T follicular helper cell (primary cell): ENCODE data around the gene PLXNC1.

Experiments used
- DNase-seq: peaks from one replicate; pipeline ENCODE4 v3.0.0-alpha.2; 2020; ENCODE audit warnings: low read depth

The PLXNC1 gene

DNA sequence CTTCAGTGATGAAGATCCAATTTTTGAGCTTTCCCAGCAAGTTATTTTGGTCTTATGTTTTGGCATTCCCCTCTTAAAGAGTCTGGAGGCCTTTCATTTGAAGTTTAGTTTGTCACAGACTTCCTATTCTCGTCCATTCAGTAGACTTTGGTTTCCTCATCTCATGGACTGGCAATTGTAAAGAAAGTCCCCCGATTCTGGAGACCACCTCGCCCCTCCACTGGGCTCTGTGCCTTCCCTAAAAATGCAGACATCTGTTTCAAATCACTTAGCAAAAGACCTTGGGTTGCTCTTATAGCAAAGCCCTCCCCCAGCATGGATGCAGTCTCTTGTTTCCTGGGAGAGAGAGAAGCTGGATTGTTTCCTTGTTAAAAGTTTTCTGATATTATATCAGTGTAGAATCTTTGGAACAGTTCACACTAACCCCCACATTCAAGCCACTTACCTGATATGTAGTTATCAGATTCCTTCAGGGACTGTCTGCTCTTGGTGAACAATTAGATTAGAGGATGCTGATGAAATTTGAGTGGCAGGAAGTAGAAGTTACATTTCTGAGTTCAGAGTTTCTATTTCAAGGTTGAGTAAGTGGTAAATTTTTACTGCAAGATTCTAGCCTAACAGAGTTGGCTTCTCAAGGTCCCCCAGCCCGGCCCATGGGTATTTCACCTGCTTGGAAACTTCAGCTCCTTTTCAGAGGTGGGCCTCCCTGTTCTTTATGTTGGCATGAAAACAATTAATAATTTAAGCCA is 56.3 kb downstream of the PLXNC1 start:
- no peak for DNase-seq

DNA sequence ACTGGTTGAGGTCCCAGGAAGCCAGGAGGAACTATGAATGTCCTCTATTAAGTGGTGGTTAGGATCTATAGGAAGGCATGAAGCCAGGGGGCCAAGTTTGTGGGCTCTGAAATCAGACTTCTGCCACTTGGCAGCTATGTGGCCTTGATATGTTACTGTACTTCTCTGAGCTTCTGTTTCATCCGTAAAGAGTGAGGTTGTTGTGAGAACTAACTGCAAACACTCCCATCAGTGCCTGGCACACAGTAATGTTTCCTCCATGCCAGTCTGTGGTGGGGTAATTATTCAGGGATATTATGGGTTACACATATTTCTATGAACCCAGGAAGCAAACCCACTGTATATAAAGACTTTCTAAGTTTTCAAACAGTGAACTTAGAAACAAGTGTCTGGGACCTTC is 57.4 kb downstream of the PLXNC1 start:
- DNase-seq = no peak

DNA sequence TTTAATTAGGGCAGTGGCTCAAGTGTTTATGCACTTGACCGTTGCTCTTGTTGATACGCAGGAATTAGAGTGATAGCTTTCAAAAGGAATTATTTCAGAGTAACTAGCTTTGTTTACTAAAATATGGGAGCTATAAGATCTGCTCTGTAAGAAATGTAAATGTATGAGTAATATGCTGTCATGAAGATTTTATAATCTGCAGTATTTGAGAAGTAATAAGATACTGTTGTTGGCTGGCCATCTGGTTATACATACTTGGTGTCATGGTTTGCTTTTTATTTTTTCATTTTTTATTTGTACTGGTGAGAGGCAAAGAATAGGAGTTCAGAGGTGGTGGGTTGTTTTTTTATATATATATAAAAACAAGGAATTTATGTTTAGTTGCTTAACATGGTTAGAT is 58.5 kb downstream of the PLXNC1 start:
- DNase-seq = no peak

DNA sequence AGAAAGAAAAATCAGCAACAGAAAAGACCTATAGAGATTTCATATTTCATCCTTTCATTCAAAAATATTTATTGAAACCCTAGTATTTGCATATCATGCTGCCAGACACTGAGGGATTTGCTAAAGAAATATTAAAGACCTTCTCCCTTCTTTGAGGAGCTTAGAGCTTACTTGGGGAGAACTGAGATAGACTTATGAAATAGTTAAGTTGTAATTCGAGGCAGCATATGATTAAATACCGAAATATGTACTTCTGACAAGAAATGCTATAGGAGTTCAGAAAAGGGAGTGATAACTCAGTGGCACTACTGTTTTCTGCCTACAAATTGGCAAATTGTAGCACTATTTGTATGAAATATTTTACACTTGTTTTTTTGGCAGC is 59.1 kb downstream of the PLXNC1 start:
- no peak for DNase-seq

DNA sequence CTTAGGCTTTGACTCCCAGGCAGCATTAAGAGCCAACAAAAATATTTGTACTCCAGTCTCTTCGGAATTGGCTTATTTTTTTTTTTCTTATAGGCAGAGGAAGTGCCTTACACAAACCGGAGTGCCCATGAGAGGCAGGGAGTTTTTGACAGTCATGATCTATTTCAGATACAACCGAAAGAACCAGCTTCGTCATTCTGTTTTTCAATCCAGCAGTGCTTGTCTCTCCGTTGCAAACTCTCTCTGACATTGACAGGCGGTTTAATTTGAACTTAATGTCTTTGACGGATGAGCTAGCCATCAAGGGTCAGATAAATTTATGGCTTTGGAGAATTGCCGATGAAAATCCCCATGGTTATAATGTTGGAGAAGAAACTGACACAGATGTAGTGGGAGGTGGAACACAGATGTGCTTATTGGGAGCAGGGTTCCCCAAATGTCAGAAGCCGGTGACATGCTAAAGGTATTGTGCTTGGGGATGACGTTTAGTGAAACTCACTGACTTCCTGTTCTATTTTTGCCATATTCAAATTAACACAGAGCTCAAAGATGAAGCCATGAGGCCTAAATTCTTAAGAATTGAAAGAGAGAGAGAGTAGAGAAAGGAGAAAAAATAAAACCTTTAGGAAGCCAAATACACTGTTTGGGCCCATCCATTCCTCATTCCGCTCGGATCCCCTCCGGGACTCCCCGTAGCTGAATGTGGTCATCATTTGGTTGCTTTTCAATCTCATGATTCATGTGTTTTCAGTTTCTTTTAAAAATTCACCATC is 59.7 kb downstream of the PLXNC1 start:
- no peak for DNase-seq

GRCh38 chr12:94208622-94208966 is 60.2 kb downstream of the PLXNC1 start:
- no peak for DNase-seq

DNA sequence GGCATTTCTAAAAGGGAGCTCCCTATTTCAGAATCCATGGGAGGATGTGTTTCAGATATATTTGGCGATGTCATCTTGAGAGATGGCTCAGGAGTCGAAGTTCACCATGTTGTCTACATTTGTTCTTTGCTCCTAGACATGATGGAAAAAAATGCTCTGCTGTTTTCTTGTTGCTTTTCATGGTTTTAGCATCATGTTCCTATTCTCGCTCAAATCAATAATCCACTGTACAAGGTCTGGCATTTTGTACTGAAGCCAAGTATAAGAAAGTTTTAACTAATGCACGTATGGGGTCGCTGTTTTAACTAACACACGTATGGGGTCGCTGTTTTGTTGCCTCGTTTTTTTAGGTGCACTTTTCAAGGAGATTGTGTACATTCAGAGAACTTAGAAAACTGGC is 60.9 kb downstream of the PLXNC1 start:
- no peak for DNase-seq

DNA sequence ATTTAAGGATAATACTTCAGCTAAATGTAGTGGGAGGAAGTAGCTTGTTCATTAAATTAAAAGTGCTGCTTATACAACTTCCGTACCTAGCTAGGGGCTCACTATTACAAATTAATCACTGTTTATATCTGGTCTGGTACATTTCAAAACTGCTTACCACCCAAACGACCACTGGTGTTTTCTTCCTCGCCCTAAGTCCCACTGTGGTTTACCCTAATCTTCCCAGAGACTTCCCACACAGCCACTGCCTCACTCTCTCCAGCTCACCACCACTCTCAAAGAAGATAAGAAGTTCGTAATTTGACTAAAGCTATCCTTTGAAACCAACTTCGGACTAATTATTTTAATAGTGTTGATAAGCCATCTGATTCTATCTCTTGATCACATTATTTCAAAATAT is 62.6 kb downstream of the PLXNC1 start:
- no peak for DNase-seq

GRCh38 chr12:94218233-94218632 is 69.9 kb downstream of the PLXNC1 start:
- DNase-seq = no peak

DNA sequence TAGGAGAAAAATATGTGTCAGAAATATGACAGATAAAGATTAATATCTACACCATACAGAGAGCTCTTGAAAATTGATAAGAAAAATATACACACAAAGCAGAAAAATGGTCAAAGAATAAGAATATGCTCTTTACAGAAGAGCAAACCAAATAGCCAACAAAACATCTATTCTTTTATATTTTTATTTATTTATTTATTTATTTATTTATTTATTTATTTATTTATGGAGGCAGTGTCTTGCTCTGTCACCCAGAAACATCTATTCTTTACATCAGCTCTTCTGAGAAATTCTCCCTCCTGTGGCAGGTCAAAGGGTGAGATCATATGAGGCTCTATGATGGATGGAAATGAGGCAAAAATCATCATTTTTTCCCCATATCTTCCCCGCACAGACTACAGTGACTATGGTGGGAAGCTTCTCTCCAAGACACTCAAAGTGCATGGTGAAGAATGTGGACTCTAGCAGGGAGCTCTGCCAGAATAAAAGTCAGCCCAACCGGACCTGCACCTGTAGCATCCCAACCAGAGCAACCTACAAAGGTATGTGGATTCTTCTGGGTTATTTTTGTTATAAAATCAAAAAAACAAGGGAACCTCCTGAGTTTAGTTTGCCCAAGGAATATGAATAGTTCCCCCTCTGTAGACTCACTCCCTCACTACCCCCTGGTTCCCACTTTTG is 71.4 kb downstream of the PLXNC1 start:
- DNase-seq = no peak

GRCh38 chr12:94220804-94221203 is 72.4 kb downstream of the PLXNC1 start:
- no peak for DNase-seq

DNA sequence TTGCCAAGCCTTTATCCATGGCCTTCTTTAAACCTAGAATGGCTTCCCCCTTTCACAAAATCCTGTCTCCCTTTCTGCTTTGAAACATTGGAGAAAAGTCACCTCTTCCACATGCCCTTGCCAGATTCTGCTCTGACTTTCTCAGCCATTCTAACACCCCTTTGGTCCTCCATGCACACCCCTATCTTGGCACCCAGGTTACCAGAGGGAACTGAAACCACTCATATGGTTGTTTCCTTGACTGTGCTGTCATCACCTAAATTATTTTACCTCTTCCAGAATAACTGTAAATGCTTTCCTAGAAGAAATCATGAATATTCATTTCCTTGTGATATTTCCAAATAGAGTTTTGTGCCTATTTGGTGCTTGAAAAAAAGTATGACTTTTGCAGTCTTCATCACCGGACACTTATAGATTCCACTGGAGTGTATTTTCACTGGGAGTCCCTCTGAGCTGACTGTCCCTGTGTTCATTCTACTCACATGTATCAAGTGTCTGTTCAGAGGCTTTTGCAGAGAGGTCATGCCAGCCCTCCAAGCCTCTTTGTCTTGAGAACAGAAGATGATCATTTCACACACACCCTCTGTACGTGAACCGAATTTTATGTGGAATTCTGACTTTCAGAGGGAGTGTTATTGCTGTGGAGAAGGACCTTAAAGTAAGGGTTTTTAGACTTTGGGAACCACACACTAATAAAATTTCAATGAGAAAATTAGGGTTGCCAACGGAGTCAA is 74.1 kb downstream of the PLXNC1 start:
- no peak for DNase-seq

DNA sequence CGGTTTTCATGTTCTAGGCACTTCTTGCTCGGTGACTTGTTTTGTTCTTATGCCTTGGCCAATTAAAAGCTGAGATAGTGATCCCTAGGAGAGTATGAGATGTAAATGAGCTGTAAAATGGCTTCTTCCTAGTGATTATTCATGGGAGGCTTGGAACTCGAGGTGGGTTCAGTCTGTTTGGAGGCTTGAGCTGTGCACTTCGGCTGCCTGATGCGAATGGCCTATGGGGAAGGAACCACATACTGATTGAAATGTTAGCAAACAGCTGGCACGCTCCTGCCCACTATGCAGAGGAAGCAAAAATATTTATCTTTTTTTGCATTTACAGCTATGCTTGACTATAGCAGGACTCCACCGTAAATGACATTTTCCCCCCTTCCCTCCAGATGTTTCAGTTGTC is 75.5 kb downstream of the PLXNC1 start:
- no peak for DNase-seq

DNA sequence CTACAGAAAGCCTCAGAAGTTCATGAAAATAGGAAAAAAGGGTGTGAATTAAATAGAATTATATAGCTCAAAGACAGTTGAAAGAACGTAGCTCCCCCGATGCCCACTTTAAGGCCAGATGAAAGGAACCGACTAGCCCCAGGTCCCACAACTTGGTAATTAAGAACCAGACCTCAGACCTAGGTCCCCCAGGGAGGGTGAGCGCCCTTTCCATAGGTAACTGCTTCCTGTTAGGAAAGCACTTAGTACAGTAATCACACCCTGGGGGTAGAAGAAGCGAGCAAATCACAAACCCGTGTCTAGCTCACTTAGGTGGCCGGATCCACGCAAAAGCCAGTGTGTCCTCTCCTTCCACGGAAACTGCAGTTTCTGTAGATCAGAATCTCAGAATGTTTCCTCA is 77.1 kb downstream of the PLXNC1 start:
- no peak for DNase-seq

- DNase-seq = no peak
These were observed 77.7 kb downstream of the PLXNC1 start for GRCh38 chr12:94225947-94226630.

DNA sequence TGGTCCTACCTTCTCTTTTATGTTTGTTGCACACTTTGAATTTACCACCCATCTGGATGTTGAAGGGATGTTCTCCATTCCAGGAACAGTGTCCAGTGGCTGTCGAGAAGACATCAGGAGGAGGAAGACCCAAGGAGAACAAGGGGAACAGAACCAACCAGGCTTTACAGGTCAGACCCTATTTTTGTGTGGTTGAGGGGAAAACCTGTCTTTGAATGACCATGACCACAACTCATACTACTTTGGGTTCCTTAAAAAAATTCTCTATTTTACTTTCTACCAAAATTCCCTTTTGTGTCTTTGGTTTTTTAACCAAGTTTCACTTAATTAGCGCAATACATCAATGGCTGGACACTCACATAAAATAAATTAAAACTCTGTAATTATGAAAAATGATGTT is 78.7 kb downstream of the PLXNC1 start:
- no peak for DNase-seq

- no peak for DNase-seq
These were observed 80.1 kb downstream of the PLXNC1 start for GRCh38 chr12:94228488-94228907.

- DNase-seq = no peak
These were observed 81.5 kb downstream of the PLXNC1 start for GRCh38 chr12:94229902-94230301.

GRCh38 chr12:94230357-94230905 is 82.1 kb downstream of the PLXNC1 start:
- no peak for DNase-seq

- DNase-seq = no peak
These were observed 83.3 kb downstream of the PLXNC1 start for GRCh38 chr12:94231709-94232108.

DNA sequence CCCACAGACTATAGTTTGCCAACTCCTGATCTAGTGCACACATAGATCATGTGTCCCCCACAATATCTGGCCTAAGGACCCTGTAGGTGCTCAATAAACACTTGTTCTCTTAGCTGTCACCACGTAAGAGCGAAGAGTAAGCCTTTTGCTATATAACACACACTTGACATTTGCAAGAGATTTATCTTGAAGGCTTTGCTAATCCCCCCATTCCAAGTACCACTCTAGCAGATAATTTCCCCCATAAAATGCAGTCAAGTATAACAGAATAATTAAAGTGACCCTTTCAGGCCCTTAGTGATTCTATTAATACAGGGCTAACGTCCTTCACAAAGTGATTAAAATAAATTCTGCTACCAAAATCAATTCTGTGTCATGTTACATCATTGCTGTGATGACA is 87.5 kb downstream of the PLXNC1 start:
- no peak for DNase-seq
